SU-DHL-6 (cell line): ENCODE measurements around the gene PRR33.

Experiments
- H2AFZ ChIP-seq: fragments of 200-600 bp; sonication (generic); 2 replicates; pipeline ENCODE4 v1.6.1; 2014; ENCODE audit warnings: low read depth, mild to moderate bottlenecking, moderate library complexity, mixed read lengths, antibody characterized with exemption, low read length; ENCODE audit not compliant: severe bottlenecking
- H3F3A ChIP-seq: fragments of 200-600 bp; shearing (Covaris generic); 2 replicates; pipeline ENCODE4 v1.6.0; 2016; ENCODE audit warnings: antibody characterized with exemption, mild to moderate bottlenecking; ENCODE audit not compliant: insufficient read depth
- H3K27ac ChIP-seq: fragments of 200-600 bp; sonication (generic); 2 replicates; pipeline ENCODE4 v1.5.1; 2016; ENCODE audit warnings: low read depth, mild to moderate bottlenecking, low read length, moderate library complexity, mixed read lengths
- H3K27me3 ChIP-seq: fragments of 200-600 bp; sonication (generic), shearing (Covaris generic); 2 replicates; pipeline ENCODE4 v1.6.0; 2014; ENCODE audit warnings: mild to moderate bottlenecking, low read length
- H3K36me3 ChIP-seq: fragments of 200-600 bp; sonication (generic); 2 replicates; pipeline ENCODE4 v1.6.1; 2014; ENCODE audit warnings: mild to moderate bottlenecking, low read length, mixed read lengths
- H3K4me2 ChIP-seq: fragments of 300-600, 200-600 bp; shearing (Covaris generic), sonication (generic); 2 replicates; pipeline ENCODE4 v1.6.0; 2014; ENCODE audit warnings: low read length, low read depth, mild to moderate bottlenecking; ENCODE audit not compliant: poor library complexity, severe bottlenecking
- H3K4me3 ChIP-seq: fragments of 200-600 bp; sonication (generic); 2 replicates; pipeline ENCODE4 v1.5.1; 2014; ENCODE audit warnings: antibody characterized with exemption, low read length, mild to moderate bottlenecking, mixed read lengths; ENCODE audit not compliant: insufficient read depth, poor library complexity, severe bottlenecking
- H3K79me2 ChIP-seq: fragments of 200-600 bp; sonication (generic); 2 replicates; pipeline ENCODE4 v1.6.1; 2014; ENCODE audit warnings: mild to moderate bottlenecking, low read length, moderate library complexity; ENCODE audit not compliant: insufficient read depth
- H3K9ac ChIP-seq: fragments of 200-600 bp; sonication (generic); 2 replicates; pipeline ENCODE4 v1.7.0; 2014; ENCODE audit warnings: mild to moderate bottlenecking, low read length
- H3K9me2 ChIP-seq: fragments of 200-600 bp; sonication (generic); replicated peaks from 2 replicates; pipeline ENCODE4 v1.6.1; 2014; ENCODE audit warnings: low read length; ENCODE audit not compliant: insufficient read depth
- H3K9me3 ChIP-seq: fragments of 200-600 bp; sonication (generic); 2 replicates; pipeline ENCODE4 v1.6.1; 2014; ENCODE audit warnings: low read length, mixed read lengths; ENCODE audit not compliant: insufficient read depth
- H4K20me1 ChIP-seq: fragments of 200-600 bp; sonication (generic); 2 replicates; pipeline ENCODE4 v1.6.1; 2014; ENCODE audit warnings: low read depth, mild to moderate bottlenecking, antibody characterized with exemption, low read length, moderate library complexity, mixed read lengths
- EZH2phosphoT487 ChIP-seq: fragments of 200-600 bp; sonication (generic), shearing (Covaris generic); conservative IDR thresholded peaks from 2 replicates; pipeline ENCODE4 v1.6.1; 2018; ENCODE audit warnings: mild to moderate bottlenecking, antibody characterized with exemption, low read length, moderate library complexity, mixed read lengths
- TF ChIP-seq, protein P1 (sequence below): fragments of 200-600 bp; sonication (generic); IDR thresholded peaks from one replicate; pipeline ENCODE4 v1.5.1; 2017; ENCODE audit warnings: antibody characterized with exemption, mild to moderate bottlenecking, low read length, moderate library complexity; ENCODE audit not compliant: insufficient read depth, poor library complexity, severe bottlenecking

PRR33 gene

DNA sequence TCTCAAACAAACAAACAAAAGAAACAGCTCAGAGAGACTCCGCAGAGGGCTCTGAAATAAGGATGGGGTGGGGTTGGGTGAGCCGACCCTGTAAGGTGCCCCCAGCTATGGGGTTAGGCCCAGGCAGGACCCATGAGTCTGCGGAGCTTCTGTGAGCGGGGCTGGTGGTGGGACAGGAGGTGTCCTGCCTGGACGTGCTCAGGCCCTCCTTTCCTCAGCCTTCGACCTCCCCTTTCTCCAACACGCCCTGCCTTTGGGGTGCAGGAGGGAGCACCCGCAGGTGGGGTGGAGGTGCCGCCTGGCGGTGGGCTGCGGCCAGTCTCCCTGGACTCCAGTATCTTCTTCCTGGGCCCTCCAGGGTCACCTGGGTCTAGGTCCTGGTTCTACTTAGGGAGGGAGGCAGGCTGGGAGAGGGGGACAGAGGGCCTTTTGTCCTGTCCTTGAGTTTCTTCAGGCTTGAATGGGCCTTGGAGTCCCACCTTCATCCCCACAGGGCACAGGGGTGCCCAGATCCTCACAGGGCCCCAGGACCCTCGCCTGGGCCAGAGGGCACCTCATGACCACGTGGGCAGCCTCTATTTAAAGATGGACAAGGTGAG lies 12.3 kb downstream of the PRR33 start:
- H3K9ac ChIP-seq: no peak overlapping the region
- H4K20me1 ChIP-seq: no peaks in the 10 kb centered on the region; the same call in 1 of the 2 replicates
- no peaks in the 10 kb centered on the region for H3K9me2 ChIP-seq
- no peak overlapping the region for H2AFZ ChIP-seq
- no peaks in the 10 kb centered on the region for H3K9me3 ChIP-seq
- peaks cover under 1% of the 10 kb centered on the region; the same call in 1 of the 2 replicates for H3K36me3 ChIP-seq
- H3K4me2 ChIP-seq: no peak overlapping the region
- no peaks in the 10 kb centered on the region for H3K79me2 ChIP-seq
- no peak overlapping the region for H3K27ac ChIP-seq
- TF ChIP-seq, protein P1, sequence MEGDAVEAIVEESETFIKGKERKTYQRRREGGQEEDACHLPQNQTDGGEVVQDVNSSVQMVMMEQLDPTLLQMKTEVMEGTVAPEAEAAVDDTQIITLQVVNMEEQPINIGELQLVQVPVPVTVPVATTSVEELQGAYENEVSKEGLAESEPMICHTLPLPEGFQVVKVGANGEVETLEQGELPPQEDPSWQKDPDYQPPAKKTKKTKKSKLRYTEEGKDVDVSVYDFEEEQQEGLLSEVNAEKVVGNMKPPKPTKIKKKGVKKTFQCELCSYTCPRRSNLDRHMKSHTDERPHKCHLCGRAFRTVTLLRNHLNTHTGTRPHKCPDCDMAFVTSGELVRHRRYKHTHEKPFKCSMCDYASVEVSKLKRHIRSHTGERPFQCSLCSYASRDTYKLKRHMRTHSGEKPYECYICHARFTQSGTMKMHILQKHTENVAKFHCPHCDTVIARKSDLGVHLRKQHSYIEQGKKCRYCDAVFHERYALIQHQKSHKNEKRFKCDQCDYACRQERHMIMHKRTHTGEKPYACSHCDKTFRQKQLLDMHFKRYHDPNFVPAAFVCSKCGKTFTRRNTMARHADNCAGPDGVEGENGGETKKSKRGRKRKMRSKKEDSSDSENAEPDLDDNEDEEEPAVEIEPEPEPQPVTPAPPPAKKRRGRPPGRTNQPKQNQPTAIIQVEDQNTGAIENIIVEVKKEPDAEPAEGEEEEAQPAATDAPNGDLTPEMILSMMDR: no peak
- TF ChIP-seq EZH2phosphoT487: no peak
- H3K27me3 ChIP-seq: no peaks in the 10 kb centered on the region
- H3K4me3 ChIP-seq: no peak overlapping the region
- H3F3A ChIP-seq: no peaks in the 10 kb centered on the region

DNA sequence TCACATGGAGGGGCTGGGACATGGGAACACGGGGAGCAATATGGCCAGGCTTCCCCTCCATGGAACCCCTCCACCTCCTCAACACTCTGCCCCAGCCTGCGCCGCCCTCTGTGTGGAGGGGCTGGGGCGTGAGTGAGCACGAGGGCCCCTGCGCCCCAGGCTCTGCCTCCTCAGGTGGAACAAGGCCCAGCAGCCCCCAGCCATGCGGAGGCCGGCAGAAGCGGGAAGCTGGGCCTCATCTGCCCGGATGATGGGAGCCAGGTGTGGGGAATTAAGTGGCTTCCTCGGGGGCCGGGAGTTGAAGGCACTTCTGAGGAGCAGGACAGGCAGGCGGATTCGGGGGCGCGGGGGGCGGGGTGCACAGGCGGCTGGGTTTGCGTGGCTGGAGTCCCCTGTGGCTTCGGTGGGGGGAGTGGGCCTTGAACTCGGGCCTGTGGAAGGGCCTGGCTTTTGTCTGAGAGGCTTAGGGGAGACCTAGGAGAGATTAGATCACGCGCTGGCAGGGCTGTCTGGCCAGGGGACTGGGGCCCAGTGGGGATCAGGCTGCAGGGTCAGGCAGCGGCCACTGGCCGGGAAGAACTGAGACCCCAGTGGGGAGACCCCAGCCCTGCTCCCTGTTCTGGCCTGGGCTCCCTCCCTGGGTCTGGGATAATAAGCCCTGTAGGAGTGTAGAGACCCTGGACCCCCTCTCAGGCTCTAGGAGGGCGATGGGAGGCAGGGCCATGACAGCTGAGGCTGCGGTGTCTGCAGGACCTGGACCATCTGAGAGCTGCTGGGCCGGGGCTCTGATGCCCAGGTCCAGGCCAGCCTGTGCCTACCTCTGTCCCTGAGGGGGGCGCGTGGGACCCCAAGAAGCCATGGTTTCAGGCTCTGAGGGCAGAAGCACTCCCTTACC lies 13.3 kb downstream of the PRR33 start:
- no peak overlapping the region for H3K27ac ChIP-seq
- no peak overlapping the region for H3K9ac ChIP-seq
- H2AFZ ChIP-seq: no peak overlapping the region
- no peaks in the 10 kb centered on the region; the same call in 1 of the 2 replicates for H4K20me1 ChIP-seq
- H3K4me3 ChIP-seq: no peak overlapping the region
- H3K4me2 ChIP-seq: no peak overlapping the region
- no peaks in the 10 kb centered on the region for H3K79me2 ChIP-seq
- H3K9me3 ChIP-seq: no peaks in the 10 kb centered on the region
- H3K9me2 ChIP-seq: no peaks in the 10 kb centered on the region
- no peaks in the 10 kb centered on the region for H3K36me3 ChIP-seq
- H3K27me3 ChIP-seq: no peaks in the 10 kb centered on the region
- TF ChIP-seq EZH2phosphoT487: no peak
- TF ChIP-seq, protein P1: no peak
- no peaks in the 10 kb centered on the region for H3F3A ChIP-seq

DNA sequence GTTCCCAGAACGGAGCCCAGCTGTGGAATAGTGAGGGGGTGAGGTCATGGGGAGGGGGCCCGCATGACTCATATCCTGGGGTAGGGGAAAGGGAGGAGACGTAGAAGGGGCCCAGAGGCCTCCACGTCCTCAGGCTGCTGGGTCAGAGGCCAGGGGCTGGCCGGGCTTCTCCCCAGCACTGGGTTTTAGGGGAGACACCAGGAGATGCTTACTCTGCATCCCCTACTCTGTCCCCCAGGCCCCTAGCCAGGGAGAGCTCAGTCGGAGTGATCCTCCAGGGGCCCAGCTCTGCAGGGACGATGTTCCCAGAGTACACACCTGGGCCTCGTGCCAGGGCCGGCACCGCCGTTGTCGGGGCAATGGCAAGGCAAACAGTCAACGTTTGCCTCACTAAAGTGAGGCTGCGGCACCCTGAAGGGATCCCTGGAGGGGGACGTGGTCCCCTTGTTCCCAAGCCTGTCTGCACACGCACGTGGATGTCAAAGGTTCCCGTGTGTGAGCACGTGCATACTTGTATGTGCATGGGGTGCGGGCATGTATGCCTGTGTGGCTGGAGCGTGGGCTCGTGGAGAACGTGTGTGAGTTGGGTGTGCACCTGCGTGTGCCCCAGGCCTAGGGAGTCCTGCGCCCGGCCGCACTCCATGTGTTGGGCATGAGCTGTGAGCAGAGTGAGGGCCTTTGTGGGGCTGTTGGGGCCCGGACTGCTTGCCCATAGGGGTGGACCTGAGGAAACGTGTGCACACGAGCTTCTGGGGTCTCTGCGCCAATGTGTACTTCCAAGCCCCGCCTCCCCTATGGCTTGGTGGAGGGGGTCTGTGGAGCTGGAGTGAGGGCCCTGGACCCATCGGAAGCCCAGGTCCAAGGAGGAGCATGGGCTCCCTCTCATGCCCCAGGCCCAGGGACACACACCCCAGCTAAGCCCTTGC lies 14.2 kb downstream of the PRR33 start:
- no peak for TF ChIP-seq EZH2phosphoT487
- TF ChIP-seq, protein P1: no peak
- Histone ChIP-seq H3K27me3 (no peaks in the 10 kb centered on the region), H2AFZ (no peak overlapping the region), H3K36me3 (no peaks in the 10 kb centered on the region), H3K27ac (no peak overlapping the region), H3K4me3 (no peak overlapping the region), H3K9me2 (no peaks in the 10 kb centered on the region), H3K9ac (no peak overlapping the region), H3K79me2 (no peaks in the 10 kb centered on the region), H4K20me1 (no peaks in the 10 kb centered on the region; the same call in 1 of the 2 replicates), H3K4me2 (no peak overlapping the region), H3F3A (no peaks in the 10 kb centered on the region), H3K9me3 (no peaks in the 10 kb centered on the region)
